Breast epithelium (tissue), 3 donors: Measurements from ENCODE around the gene IGSF9B.

Source experiments
- CTCF ChIP-seq, 3 donors: fragments of 450-650 bp; IDR thresholded peaks; one replicate each; pipeline ENCODE4 v1.5.1; 2016 to 2017; ENCODE audit warnings: antibody characterized with exemption in 3 of 3, mild to moderate bottlenecking in 3 of 3, moderate library complexity in 3 of 3
- POLR2A ChIP-seq: fragments of 450-650 bp; IDR thresholded peaks from one replicate; pipeline ENCODE4 v1.6.1; 2016; ENCODE audit warnings: antibody characterized with exemption, mild to moderate bottlenecking, moderate library complexity
- POLR2AphosphoS5 ChIP-seq, 3 donors: sonication (generic); formaldehyde crosslinking; IDR thresholded peaks; one replicate each; pipeline ENCODE4 v1.6.1; 2017; ENCODE audit warnings: antibody characterized with exemption in 3 of 3

- TF ChIP-seq CTCF (IDR thresholded peaks at IDR 0.05) (no peak), POLR2AphosphoS5 (IDR thresholded peaks at IDR 0.05) (no peak), POLR2A (no peak)
Observed at GRCh38 chr11:133925756-133926155, 31.0 kb downstream of the IGSF9B start.
